Measurements from ENCODE around the gene ORM2.

GRCh38 chr9:114282926-114283325 lies 46.7 kb upstream of the ORM2 start:
- TF ChIP-seq CTCF (IDR thresholded peaks at IDR 0.05) = no peak
- TF ChIP-seq POLR2A (IDR thresholded peaks at IDR 0.05) = no peak

Measured in Peyer's patch (tissue), 4 donors.